HG03025 (cell line): Measurements from ENCODE around the gene MAPKAPK3.

Experiments used
- ATAC-seq: cut with Tn5 transposase; IDR thresholded peaks from one replicate; pipeline ENCODE4 v1.9.1; 2021; ENCODE audit warnings: mild to moderate bottlenecking, moderate library complexity; ENCODE audit not compliant: unreplicated experiment, low FRiP score

Gene MAPKAPK3

DNA sequence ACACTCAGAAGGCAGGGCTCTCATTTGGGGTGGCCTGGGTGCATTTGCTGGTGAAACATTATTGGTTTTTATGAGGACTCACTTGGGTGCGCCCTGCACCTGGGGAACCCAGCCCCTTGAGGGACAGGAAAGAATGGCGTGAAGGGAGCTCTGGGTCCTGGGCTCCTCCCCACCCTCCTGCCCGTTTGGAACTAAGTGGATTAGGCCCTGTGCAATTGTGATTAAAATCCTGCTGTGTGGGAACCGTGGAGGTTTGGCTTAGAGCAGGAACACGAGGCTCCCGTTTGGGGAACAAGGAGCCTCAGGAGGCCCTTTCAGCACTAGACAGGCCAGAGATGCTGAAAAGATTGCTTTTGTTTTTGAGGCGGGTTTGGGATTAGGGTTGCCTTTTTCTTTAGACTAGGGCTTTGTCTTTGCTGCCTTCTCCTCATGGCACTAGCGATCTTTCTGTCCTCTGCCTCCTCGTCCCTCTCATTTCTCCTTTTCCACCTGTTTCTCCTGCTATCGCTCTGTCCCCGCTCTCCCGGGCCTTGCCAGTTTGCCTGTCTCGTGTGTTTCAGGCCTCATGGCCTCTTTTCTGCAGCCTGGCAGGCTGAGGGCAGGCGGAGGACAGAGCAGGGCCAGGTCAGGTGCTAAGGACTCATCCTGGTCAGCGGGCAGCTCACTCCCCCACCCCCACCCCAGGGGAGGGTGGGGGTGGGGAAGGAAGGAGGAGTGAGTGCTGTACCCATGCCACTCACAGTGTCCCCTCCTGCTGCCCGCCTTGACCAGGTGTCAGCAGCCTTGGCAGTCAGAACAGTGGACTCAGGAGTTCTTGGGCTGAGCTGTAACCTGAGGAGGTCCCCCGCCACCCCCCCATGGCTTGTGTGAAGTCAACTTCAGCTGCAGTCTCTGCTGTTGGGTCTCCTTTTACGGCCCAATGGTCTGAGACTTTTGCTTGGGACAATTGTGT, 8.6 kb downstream of the MAPKAPK3 start:
- ATAC-seq: no peak

- no peak for ATAC-seq
These were observed 9.4 kb downstream of the MAPKAPK3 start for GRCh38 chr3:50626401-50626800.

- ATAC-seq: no peak
These were observed 10.6 kb downstream of the MAPKAPK3 start for GRCh38 chr3:50627407-50628051.

DNA sequence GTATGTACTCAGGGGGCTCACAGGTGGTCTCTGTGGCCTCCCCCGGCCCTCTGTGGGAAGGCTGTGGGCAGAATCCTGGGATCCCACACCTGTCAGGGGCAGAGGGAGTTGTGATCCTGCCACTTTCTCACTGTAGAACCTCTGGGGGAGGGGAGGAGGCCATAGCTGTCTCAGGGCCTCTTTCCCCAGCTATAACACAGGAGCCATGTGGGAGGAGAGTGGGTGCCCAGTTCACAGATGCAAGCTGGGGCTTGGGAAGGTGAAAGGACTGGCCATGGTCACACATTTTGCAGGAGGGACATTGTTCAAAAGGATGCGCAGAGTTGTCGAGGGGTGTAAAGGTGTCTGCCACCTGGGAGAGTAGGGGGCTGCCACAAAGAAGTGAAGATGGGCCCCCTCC, 11.7 kb downstream of the MAPKAPK3 start:
- ATAC-seq: no peak

DNA sequence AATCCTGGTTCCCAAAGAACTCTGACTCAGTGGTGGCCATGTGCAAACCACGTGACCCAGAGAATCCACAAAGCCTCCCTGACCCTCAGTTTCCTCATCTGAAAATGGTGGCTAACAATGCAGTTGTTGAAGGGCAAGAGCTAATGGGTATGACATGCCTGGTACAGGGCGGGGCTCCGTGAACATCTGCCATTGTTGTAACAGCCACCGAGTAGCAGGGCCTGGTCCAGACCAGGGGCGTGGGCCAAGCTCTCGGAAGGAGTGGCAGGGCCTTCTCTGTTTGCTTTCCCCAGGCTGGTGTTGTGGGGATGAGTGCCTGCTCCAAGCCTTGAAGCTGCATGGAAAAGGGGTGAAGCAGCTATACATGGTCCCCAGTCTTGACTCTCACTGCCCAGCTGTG, 13.4 kb downstream of the MAPKAPK3 start:
- no peak for ATAC-seq

DNA sequence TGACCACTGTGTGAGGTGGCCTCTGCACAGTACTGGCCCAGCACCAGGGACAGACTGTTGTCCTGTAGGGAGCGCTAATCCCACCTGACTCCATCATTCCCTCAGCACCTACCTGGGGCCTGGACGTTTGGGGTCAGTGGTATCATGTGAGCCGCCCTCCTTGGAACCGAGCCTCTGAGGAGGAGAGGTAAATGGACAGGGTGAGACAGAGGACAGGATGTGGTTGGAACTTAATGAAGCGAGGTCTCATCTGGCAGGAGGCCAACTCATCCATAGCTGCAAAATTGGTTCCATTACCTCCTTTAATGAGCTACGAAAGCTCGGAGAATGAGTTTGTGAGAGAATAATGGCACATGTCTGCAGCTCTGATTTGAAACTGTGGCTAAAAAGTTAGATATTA, 13.9 kb downstream of the MAPKAPK3 start:
- ATAC-seq: no peak

DNA sequence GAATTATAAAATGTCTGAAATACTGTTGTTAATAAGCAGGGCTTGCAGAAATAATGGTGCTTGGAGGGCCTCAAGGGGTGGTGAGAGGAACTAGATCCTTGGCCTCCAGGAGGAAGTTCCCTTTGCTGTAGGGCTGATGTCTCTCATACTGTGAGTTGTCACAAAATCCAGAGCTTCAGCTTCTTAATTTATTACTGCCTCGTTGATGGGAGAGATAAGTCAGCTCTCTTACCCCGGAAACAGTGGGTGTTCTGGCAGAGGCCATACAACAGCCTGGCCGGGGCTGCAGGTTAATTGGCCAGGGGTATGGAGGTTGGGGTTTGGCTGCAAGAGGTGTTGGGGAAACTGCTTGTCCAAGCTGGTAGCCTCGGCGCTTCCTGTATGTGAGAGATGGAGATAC, 15.5 kb downstream of the MAPKAPK3 start:
- no peak for ATAC-seq

DNA sequence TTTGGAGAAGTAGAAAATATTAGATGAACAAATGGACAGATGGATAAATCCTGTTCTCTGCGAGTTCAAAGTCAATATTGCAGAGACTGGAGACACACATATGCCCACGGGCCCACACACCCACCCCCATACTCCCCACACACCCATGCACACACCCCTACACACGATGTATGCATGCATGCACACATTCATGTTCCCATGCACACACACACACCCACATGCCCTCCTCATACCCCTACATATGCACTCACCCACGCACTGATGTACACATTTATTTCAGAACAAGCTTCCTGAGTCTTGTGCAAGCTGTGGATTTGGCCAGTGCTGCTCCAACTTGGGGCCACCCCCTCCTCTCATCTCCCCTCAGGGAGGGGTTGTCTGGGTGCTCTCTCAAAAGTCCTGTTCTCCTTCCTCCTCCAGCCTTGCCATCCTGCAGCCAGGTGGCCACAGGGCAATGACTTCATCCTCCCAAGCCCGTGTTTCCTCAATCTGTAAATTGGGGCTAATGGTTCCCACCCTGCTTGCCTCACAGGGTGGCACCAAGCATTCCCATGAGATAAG, 16.4 kb downstream of the MAPKAPK3 start:
- no peak for ATAC-seq

DNA sequence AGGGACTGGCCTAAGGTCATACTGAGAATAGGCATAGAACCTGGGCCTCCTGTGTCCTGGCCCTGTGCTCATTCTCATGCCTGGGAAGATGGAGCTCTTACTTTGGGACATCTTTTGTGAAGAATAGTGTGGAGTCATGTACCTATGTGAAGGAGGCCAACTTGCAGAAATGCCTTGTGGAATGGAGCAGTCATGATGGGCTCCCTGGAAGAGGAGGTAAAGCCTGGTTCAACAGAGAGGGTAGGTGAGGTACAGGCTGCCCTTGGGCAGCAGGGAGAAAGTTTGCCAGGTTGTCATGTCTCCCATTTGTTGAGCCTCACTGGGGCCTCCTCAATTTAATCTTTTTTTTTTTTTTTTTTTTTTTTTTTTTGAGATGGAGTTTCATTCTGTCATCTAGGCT, 18.1 kb downstream of the MAPKAPK3 start:
- ATAC-seq: no peak

DNA sequence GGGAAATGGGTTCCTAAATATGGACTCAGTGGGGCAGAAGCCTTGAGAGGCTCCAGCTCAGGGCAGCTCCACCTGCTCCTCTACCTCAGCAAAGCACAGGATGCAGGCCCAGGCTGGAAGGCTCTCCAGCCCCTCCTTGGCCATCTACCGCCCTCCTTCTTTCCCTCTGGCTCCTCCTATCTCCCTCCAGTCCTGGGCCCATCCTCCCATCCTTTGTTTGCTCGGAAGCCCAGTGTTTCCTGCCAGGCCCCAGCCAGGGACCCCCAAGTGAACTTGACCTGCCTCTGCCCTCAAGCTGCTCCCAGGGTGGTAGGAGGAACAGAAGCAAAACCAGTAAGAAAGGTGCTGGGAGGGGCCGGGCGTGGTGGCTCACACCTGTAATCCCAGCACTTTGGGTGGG, 20.1 kb downstream of the MAPKAPK3 start:
- no peak for ATAC-seq

- ATAC-seq: no peak
These were observed 21.0 kb downstream of the MAPKAPK3 start for GRCh38 chr3:50637945-50638344.

- no peak for ATAC-seq
These were observed 22.1 kb downstream of the MAPKAPK3 start for GRCh38 chr3:50639055-50639494.

GRCh38 chr3:50642382-50642781, 25.4 kb downstream of the MAPKAPK3 start:
- no peak for ATAC-seq

- no peak for ATAC-seq
These were observed 27.6 kb downstream of the MAPKAPK3 start for GRCh38 chr3:50644561-50644960.

DNA sequence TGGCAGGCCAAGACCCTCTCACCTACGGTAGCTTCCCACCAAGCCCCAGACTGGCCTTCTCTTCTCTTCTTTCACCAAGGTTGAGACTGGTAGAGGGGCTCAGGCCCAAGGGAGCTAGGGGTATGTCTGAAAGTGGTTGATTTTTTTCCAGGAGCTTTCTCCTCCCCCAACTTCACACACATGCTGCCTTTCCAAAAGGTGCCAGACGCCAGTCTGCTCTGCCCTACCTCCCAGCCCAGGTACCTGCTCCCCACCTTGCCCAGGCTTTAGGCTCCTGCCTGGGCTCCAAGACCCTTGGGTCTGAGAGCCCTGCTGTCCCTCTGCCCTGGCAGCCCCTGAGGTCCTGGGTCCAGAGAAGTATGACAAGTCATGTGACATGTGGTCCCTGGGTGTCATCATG, 28.4 kb downstream of the MAPKAPK3 start:
- ATAC-seq: no peak

- no peak for ATAC-seq
These were observed 31.4 kb downstream of the MAPKAPK3 start for GRCh38 chr3:50648313-50648712.

DNA sequence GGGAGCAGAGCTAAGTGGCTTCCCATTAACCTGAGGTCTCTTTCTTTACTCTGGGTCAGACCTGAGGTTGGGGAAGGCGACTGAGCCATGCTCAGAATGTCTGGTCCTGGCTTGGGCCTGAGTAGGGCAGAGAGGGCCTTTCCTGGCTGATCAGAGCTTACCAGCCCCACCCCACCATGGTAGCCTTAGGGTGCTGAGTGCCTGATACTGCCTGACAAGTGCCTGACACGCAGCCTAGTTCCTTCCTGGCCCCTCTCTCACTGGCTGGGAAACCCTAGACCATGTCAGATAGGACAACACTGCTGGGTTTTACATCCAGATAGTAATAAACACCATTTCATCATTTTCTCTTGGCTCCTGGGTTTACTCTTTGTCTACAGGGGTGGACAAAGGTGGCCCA, 32.0 kb downstream of the MAPKAPK3 start:
- no peak for ATAC-seq

- ATAC-seq: no peak
These were observed 32.5 kb downstream of the MAPKAPK3 start for GRCh38 chr3:50649451-50649931.

GRCh38 chr3:50650018-50650417, 33.1 kb downstream of the MAPKAPK3 start:
- ATAC-seq: no peak

DNA sequence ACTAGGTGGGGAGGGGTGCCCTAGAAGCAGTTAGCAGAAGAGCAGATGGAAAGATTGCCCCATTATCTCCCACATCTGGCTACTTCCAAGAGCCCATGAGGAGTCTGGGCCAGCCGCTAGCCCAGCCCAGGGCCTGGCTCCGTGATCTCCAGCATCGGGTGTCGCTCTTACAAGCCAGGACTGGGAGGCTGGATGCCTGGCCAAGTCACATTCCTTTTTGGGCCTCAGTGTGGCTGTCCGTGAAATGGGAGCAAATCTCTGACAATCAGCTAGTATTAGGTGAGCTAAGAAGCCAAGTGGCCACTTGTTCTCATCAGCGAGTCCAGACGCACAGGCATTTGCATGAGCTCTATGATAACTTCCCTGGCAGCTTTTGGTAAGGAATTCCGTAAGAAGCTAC, 34.5 kb downstream of the MAPKAPK3 start:
- ATAC-seq: no peak

- ATAC-seq: no peak
These were observed 35.1 kb downstream of the MAPKAPK3 start for GRCh38 chr3:50651920-50652529.
